Mucosa of stomach (tissue), 1 donor: ENCODE measurements around the gene PITX1.
A peak's percentile ranks its signal among the peaks of the same experiment; 100 is the strongest.

Experiments used
- H3K27me3 ChIP-seq: one replicate; pipeline ENCODE4 v1.7.0; 2013; ENCODE audit warnings: mild to moderate bottlenecking, low read length; ENCODE audit not compliant: control insufficient read depth, insufficient read depth
- H3K36me3 ChIP-seq: one replicate; pipeline ENCODE4 v1.7.0; 2013; ENCODE audit warnings: low read length; ENCODE audit not compliant: control insufficient read depth, insufficient read depth
- H3K4me1 ChIP-seq: one replicate; pipeline ENCODE4 v1.7.0; 2013; ENCODE audit warnings: mild to moderate bottlenecking, low read length; ENCODE audit not compliant: control insufficient read depth, insufficient read depth
- H3K4me3 ChIP-seq: one replicate; pipeline ENCODE4 v1.7.0; 2013; ENCODE audit warnings: low read length
- H3K9ac ChIP-seq: one replicate; pipeline ENCODE4 v1.7.0; 2013; ENCODE audit warnings: mild to moderate bottlenecking, low read length, moderate library complexity
- H3K9me3 ChIP-seq: one replicate; pipeline ENCODE4 v1.7.0; 2013; ENCODE audit warnings: mild to moderate bottlenecking, low read length, moderate library complexity; ENCODE audit not compliant: control insufficient read depth
- donor health status: Pancreatic carcinoma.

The PITX1 gene

DNA sequence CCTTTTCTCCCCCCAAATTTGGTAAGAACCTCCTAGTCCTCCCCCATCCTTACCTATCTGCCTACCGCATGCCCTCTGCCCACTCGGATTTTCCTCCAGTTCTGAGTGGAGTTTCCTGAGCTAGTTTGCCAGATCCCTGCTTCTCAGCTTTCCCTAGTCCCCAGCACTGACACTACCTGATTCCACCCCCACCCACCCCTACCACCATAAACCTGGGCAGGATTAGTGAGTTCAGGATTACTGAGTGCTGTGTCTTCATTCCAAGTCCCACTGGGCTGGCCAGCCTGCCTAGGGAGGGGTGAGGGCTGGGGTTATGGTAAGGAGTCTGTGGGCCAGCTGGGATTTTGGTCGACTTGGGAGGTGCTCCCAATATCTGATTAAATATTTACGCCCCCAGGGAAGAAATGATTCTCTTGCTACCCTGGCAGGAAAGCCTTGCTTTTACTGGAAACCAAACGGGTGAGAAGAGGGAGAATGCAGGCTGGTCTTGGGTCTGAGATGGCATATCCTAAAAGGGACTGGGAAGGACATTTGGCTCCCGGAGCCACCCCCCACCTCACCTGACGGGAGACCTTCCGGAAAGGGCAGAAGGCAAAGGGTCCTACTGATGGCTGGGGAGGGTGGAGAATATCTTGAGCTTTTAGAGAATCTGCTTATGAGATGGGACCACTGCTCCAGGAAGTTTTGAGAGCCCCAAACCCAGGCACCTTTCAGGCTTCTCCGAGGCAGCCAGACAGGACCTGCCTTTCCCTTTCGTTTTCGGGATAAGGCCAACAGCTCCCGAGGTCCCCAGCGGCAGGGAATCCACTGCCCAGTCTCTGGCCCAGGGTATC lies 3.7 kb downstream of the PITX1 start:
- Histone ChIP-seq H3K4me3 (peak overlapping the region; percentile 25), H3K4me1 (peaks cover 21% of the 10 kb centered on the region), H3K9ac (peak overlapping the region; percentile 77), H3K9me3 (no peaks in the 10 kb centered on the region), H3K36me3 (no peaks in the 10 kb centered on the region), H3K27me3 (peaks cover 41% of the 10 kb centered on the region)

DNA sequence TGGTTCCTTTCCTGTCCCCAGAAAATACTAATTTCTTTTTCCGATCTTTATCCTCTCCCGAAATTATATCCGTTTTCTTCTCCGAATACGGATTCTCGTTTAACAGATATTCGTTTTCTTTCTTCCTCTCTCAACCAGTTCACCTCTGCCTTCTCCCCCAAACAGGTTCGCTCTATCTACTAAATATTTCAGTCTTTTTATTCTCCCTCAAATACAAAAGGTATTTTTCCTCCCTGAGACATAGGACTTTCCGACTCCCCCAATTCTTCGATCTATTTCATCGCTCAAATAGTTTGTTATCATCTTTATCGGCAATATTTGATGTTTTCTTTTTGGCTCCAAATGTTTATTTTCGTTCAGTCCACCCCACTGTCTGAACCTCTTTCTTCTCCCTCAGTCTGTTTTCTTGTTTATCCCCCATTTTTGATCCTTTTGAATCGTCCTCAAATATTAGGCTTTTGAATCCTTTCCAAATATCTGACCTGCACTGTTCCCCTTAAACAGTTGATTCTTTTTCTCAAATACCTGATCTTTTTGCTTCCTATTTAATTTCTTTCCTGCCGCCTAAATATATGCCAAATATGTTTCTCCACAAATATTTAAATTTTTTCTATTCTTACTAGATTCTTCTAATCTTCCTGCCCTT lies 4.4 kb downstream of the PITX1 start:
- peaks cover 34% of the 10 kb centered on the region for H3K27me3 ChIP-seq
- H3K36me3 ChIP-seq = no peaks in the 10 kb centered on the region
- H3K4me3 ChIP-seq = no peak overlapping the region
- no peaks in the 10 kb centered on the region for H3K9me3 ChIP-seq
- peaks cover 19% of the 10 kb centered on the region for H3K4me1 ChIP-seq
- H3K9ac ChIP-seq = peak overlapping the region; percentile 77

DNA sequence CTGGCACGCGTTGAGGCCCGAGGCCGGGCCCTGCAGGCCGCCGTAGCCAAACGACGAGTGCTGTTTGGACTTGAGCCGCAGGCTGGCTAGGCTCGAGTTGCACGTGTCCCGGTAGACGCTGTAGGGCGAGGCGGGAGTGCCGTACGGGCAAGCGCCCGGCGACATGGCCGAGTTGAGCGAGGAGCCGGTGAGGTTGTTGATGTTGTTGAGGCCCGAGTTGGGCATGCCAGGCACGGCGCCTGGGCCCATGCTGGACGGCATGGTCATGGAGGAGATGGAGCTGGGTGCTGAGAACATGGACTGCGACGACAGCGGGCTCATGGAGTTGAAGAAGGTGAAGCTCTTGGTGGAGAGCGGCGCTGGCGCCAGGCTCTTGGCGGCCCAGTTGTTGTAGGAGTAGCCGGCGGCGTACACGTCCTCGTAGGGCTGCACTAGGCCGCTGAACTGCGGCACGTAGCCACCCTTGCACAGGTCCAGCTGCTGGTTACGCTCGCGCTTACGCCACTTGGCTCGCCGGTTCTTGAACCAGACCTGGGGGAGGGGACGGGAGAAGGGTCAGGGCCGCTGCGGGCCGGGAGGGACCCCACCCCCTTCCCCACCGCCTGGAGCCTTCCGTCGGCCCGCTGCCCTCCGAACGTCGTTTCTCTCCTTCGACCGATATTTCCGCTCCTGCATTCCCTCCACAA lies 5.1 kb downstream of the PITX1 start:
- Histone ChIP-seq H3K9me3 (no peaks in the 10 kb centered on the region), H3K36me3 (no peaks in the 10 kb centered on the region), H3K9ac (peak overlapping the region; percentile 77), H3K27me3 (peaks cover 32% of the 10 kb centered on the region), H3K4me3 (no peak overlapping the region), H3K4me1 (peaks cover 16% of the 10 kb centered on the region)

DNA sequence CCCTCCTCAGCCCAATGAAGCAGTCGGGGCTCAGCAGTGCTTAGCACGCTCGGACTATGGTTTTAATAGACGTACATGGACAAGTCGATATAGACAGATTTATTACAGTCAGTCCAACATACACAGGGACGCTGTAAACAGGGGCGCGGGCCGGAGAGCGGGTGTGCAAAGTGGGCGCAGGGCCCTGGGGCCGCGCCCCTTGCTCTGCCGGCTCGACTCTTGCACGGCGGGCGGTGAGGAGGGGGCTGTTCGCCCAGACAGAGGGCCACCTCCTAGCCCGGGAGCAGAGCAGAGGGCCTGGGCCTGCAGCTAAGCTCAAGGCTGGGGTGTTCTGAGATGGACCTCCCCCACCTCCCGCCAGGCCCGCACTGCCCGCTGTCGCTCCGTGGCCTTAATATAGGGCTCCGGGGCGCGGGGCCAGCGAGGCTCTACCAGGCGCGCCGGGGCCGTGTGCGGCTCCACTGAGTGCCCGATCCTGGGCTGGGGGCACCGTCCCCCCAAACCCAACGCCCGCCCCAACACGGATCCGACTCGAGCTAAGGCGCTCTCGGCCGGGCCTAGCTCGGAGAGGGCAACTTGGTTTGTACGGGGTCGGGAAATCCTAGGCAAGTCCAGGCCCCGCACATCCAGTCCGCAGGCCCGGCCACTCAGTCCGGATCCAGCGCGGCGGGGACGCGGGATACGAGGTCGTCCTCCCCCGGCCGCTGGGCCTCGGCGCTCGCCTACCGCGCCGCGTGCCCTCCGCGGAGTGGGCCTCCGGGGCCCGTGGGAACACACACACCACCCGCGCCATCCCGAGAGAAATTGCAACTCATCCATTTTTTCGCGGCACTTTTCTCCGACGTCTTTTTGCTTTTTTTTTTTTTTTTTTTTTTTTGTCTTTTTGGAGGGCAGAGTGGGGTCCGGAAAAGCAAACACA lies 6.1 kb downstream of the PITX1 start:
- Histone ChIP-seq H3K9ac (peak overlapping the region; percentile 15), H3K9me3 (no peaks in the 10 kb centered on the region), H3K27me3 (peaks cover 32% of the 10 kb centered on the region), H3K4me3 (no peak overlapping the region), H3K36me3 (no peaks in the 10 kb centered on the region), H3K4me1 (peaks cover 16% of the 10 kb centered on the region)

DNA sequence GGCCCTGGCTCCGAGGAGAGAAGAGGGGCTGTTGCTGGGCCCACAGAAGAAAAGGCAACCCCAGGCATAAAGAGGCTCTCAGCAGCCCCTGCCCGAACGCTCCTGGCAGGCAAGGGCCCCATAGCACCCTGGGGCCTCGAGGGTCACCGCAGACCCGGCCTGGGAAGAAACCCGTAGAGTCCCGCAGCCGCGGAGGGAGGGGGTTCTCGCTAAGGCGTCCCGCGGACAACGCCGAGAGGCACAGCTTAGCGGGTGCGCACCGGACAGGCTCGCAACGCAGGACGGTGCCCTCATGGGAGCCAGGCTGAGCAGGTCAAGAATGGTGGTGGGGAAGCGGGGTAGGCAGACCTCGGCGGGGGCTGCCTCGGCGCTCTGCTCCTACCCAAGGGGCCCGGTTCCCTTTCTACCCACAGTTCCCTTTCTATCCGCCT lies 6.7 kb downstream of the PITX1 start:
- H3K9me3 ChIP-seq = no peaks in the 10 kb centered on the region
- no peaks in the 10 kb centered on the region for H3K36me3 ChIP-seq
- H3K27me3 ChIP-seq = peaks cover 32% of the 10 kb centered on the region
- H3K9ac ChIP-seq = no peak overlapping the region
- H3K4me3 ChIP-seq = no peak overlapping the region
- peaks cover 16% of the 10 kb centered on the region for H3K4me1 ChIP-seq

DNA sequence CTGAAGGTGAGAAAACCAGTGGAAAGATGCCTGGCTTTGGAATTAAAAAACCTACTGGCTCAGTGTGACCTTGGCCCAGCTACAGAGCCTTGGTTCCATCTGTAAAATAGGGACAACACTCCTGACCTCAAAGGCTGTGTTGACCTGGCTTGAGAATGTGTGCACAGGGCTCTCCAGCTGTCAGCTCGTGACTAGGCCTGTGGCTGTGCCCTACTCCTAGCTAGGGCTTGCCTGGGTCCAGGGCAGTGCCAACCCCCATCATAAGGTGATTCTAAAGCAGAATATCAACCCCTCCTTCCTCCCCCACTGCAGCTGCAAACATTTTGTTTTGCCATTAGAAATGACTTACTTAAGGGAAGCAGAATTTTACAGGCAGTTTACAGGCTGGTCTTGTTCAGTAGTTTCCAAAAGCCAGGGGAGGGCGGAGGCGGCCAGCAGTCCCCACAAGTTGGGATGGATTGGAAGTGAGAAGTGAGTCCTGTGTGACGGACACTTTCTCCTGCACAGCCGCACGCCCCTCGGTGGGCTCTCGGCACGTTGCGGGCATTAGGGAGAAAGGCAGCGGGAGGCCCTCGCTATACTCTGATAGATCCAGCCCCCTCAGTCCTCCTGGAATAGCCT lies 7.3 kb downstream of the PITX1 start:
- H3K4me1 ChIP-seq = peaks cover 14% of the 10 kb centered on the region
- no peaks in the 10 kb centered on the region for H3K9me3 ChIP-seq
- H3K27me3 ChIP-seq = peaks cover 30% of the 10 kb centered on the region
- H3K36me3 ChIP-seq = no peaks in the 10 kb centered on the region
- H3K4me3 ChIP-seq = no peak overlapping the region
- H3K9ac ChIP-seq = no peak overlapping the region

DNA sequence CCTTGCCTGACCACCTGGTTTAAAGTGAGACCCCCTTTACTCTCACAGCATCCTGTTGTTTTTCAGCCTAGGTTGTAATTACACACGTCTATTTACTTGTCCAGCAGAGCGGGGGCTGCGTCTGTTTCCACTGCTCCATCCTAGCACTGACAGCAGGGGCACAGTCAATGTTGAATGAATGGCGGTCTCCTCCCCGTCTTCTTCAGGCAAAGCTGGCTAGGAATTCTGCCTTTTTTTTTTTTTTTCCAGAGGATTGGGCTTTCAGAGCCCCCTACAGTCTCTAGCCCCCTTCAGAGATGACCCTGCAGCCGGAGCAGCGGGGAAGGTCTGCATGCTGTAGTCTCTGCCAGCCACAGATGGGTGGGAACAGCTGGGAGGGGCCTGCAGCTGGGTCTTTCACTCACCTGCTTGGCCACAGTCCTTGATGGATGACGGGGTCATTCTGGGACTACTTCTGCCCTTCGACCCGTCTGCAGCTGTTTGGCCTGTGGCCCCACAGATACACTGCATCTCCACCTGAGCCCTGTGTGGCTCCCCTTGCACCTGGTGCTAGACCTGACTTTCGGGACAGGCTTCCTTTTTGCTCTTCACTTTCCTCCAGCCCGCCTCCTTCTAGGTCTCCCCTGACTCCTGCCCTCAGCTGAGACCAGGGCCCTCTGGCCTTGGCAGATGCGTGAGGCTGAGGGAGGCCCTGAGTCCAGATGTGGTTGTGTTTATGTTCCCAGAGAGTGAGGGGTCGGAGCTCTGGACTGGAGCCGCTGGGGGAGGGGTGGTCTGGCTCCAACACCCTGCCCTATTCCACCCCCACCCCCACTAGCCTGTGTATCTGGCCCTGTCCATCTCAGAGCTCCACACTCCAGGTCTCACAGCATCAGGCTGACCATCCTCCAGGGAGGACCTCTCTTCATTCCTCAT lies 8.0 kb downstream of the PITX1 start:
- Histone ChIP-seq H3K4me1 (peaks cover 12% of the 10 kb centered on the region), H3K9me3 (no peaks in the 10 kb centered on the region), H3K9ac (no peak overlapping the region), H3K36me3 (no peaks in the 10 kb centered on the region), H3K27me3 (peaks cover 22% of the 10 kb centered on the region), H3K4me3 (no peak overlapping the region)

DNA sequence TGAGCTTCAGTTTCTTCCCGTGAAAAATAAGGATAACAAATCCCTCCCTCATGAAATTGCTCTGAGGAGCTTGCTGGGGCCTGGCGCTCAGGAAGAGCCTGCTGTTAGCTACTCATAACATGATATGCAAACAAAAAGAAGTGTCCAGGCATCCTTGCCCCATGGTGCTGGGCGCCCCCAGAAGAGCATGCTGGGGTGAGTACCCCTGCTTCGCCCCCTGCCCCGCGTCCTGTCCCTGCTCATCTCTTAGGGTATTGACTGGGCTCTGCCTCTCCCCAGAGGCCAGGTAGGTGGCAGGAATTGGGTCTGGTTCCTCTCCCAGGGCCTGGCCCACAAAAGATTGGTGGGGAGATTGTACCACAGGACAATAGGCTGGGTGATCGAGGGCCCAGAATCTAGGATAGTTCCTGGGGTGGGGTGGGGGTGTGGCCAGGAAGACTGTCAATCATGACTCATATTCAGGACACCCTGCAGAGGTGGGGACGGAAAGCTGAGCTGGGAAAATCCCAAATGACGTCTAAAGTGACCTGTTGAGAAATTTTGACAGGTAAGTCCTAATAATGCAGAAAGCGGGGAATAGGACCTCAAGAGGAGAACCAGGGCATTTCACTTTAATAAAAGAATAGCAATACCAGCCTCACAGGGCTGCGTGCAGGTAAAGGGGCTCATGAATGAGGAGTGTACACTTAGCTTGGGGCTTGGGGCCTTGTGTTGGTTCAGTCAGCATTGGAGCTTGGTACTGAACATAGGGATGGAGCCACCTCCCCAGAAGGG lies 8.9 kb downstream of the PITX1 start:
- peaks cover 14% of the 10 kb centered on the region for H3K27me3 ChIP-seq
- no peaks in the 10 kb centered on the region for H3K36me3 ChIP-seq
- H3K4me3 ChIP-seq = no peak overlapping the region

DNA sequence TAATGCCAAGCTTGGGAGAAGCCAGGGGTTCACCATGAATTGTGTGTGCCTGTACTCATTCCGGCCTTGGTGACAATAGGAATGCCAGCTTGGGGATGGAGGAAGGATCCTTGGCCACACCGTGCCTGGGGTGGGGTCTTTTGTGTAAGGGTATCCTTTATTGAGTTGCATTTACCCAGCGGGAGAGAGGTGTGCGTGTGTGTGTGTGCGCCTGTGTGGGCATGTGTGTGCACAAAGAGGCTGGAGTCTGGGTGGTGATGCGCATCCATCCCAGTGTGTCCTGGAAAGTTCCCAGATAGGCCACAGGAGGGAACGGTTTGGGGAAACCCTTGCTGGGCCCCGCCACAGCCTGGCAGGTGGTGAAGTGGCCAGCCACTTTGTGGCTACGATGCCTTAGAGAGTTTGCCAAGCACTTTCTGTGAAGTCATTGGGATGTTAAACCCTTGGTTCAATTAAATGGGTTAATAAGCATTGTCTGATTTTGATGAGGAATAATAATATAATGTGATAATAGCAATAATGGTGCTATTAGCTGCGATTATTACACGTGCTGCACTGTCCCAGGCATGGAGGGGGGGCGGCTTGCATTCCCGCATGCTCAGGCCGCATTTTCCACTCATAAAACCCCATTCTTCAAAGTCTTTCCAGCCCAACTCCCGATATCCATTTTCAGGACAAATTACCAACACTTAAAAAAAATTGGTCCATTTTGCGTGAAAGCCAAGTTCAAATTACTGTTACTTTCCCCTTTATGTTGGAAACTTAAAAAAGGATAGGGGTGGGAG lies 13.7 kb downstream of the PITX1 start:
- Histone ChIP-seq H3K36me3 (no peaks in the 10 kb centered on the region), H3K4me1 (peaks cover 19% of the 10 kb centered on the region), H3K9me3 (no peaks in the 10 kb centered on the region), H3K27me3 (no peaks in the 10 kb centered on the region), H3K9ac (no peak overlapping the region), H3K4me3 (no peak overlapping the region)

More for the DNA sequence above, 8.9 kb downstream of the PITX1 start:
- no peaks in the 10 kb centered on the region for H3K9me3 ChIP-seq
- H3K4me1 ChIP-seq = peaks cover 12% of the 10 kb centered on the region
- no peak overlapping the region for H3K9ac ChIP-seq
